Nephron progenitor cell (in vitro differentiated cells): ENCODE results near the gene NRP1.

Source experiments
- DNase-seq: peaks from one replicate; pipeline ENCODE4 v3.0.0; 2021
- H3K27ac Mint-ChIP-seq: 2 replicates; pipeline ENCODE4 v1.8.0; 2021; ENCODE audit warnings: mild to moderate bottlenecking, moderate library complexity, mixed read lengths
- H3K27me3 Mint-ChIP-seq: 2 replicates; pipeline ENCODE4 v1.8.0; 2021; ENCODE audit warnings: mild to moderate bottlenecking, low read depth, mixed read lengths; ENCODE audit not compliant: poor library complexity
- H3K36me3 Mint-ChIP-seq: 2 replicates; pipeline ENCODE4 v1.8.0; 2021; ENCODE audit warnings: low read depth, mixed read lengths
- H3K4me1 Mint-ChIP-seq: 2 replicates; pipeline ENCODE4 v1.8.0; 2021; ENCODE audit warnings: mixed read lengths
- H3K4me3 Mint-ChIP-seq: 2 replicates; pipeline ENCODE4 v1.8.0; 2021; ENCODE audit warnings: mild to moderate bottlenecking, moderate library complexity, mixed read lengths
- H3K9me3 Mint-ChIP-seq: 2 replicates; pipeline ENCODE4 v1.8.0; 2021; ENCODE audit warnings: mild to moderate bottlenecking, moderate library complexity, mixed read lengths
- TF ChIP-seq, protein P1 (sequence below): fragments of 200-600 bp; sonication (generic); IDR thresholded peaks from 2 replicates; pipeline ENCODE4 v1.5.0; 2021; ENCODE audit warnings: antibody characterized with exemption

Gene NRP1

DNA sequence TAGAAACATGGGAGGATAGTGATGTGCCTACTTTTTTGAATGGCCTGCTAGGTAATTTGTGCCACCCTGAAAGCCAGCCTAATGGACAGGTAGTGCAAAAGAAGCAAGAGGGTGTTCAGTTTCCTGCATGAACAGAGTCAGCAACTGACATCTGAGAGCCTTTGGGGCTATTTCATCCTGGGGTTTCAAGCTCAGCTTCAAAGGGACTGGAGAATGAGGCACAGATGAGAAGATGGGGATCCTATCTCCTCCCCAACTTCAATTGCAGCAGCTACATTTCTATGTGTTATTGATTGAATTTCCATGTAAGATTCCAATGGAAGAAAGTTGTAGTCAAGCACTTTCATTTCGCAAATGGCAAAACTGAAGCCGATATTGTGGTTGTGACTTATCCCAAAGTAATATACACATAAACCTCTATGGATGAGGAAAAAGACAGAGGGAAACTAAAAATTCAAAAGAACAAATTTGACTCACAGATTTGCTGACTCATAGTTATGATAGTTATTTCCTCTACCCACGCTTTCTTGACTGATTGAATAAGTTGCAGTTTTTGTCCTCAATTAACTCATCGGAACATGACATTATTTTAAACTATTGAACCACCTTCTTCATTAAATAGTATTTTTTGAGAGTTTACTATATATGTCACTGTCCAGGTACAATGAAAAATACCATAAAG lies 42.6 kb upstream of the NRP1 start:
- no peak for DNase-seq
- Mint-ChIP-seq H3K4me3 (no peak overlapping the region), H3K4me1 (peaks cover 18% of the 10 kb centered on the region), H3K36me3 (no peaks in the 10 kb centered on the region), H3K27me3 (peaks cover 3% of the 10 kb centered on the region), H3K27ac (no peak overlapping the region), H3K9me3 (peaks cover 4% of the 10 kb centered on the region)
- TF ChIP-seq, protein P1, sequence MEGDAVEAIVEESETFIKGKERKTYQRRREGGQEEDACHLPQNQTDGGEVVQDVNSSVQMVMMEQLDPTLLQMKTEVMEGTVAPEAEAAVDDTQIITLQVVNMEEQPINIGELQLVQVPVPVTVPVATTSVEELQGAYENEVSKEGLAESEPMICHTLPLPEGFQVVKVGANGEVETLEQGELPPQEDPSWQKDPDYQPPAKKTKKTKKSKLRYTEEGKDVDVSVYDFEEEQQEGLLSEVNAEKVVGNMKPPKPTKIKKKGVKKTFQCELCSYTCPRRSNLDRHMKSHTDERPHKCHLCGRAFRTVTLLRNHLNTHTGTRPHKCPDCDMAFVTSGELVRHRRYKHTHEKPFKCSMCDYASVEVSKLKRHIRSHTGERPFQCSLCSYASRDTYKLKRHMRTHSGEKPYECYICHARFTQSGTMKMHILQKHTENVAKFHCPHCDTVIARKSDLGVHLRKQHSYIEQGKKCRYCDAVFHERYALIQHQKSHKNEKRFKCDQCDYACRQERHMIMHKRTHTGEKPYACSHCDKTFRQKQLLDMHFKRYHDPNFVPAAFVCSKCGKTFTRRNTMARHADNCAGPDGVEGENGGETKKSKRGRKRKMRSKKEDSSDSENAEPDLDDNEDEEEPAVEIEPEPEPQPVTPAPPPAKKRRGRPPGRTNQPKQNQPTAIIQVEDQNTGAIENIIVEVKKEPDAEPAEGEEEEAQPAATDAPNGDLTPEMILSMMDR = no peak

- Mint-ChIP-seq H3K9me3 (peaks cover 4% of the 10 kb centered on the region), H3K27me3 (peaks cover 6% of the 10 kb centered on the region), H3K27ac (no peak overlapping the region), H3K4me3 (no peak overlapping the region), H3K4me1 (peaks cover 11% of the 10 kb centered on the region), H3K36me3 (no peaks in the 10 kb centered on the region)
- no peak for DNase-seq
- TF ChIP-seq, protein P1 = no peak
These were observed 42.0 kb upstream of the NRP1 start for GRCh38 chr10:33376476-33376875.

DNA sequence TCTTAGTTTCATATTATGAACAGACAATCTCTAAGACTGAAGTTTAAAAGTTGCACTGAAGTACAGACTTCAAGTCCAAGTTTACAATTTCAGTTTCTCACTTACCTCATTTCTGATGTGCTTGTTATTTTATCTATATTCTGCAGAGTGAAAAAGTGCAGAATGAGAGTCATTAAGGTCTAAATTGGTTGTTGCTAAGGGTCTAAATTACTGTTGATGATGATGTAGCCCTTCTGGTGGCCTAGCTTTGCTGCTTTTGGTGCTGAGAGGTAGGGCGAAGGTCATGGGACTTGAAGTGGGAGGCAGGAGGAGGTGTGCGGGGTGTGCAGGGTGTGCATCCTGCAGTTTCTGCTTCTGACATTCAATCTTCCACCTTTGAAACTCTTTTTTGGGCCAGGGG lies 38.8 kb upstream of the NRP1 start:
- no peak overlapping the region for H3K27ac Mint-ChIP-seq
- H3K27me3 Mint-ChIP-seq = peaks cover 9% of the 10 kb centered on the region
- H3K4me1 Mint-ChIP-seq = no peaks in the 10 kb centered on the region
- TF ChIP-seq, protein P1 = no peak
- peaks cover 17% of the 10 kb centered on the region for H3K9me3 Mint-ChIP-seq
- H3K36me3 Mint-ChIP-seq = no peaks in the 10 kb centered on the region
- DNase-seq = no peak
- H3K4me3 Mint-ChIP-seq = no peak overlapping the region

DNA sequence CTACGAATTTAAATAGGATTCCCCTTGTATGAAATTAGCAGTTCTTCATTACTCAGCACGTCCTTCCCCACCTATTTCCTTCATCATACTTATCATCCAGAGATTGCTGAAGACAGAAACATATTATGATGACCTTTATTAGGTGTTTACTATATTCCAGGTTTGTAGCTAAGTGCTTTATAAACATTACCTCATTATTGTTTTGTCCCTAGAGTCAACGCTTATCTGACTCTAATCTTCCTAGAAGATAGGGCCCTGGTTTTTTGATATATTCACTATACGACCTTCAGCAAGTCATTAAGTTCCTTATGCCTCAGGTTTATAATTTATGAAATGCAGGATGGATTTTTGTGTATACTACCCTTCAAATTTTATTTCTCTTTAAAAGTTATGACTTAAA lies 36.8 kb upstream of the NRP1 start:
- DNase-seq = no peak
- Mint-ChIP-seq H3K36me3 (peaks cover 2% of the 10 kb centered on the region), H3K4me3 (no peak overlapping the region), H3K27me3 (peaks cover 6% of the 10 kb centered on the region), H3K4me1 (no peaks in the 10 kb centered on the region), H3K9me3 (peaks cover 32% of the 10 kb centered on the region), H3K27ac (no peak overlapping the region)
- TF ChIP-seq, protein P1 = no peak

GRCh38 chr10:33370434-33370930 lies 36.0 kb upstream of the NRP1 start:
- no peak for DNase-seq
- Mint-ChIP-seq H3K36me3 (peaks cover 6% of the 10 kb centered on the region), H3K27ac (no peak overlapping the region), H3K27me3 (peaks cover 6% of the 10 kb centered on the region), H3K4me1 (no peaks in the 10 kb centered on the region), H3K9me3 (peaks cover 38% of the 10 kb centered on the region), H3K4me3 (no peak overlapping the region)
- TF ChIP-seq, protein P1 = no peak

DNA sequence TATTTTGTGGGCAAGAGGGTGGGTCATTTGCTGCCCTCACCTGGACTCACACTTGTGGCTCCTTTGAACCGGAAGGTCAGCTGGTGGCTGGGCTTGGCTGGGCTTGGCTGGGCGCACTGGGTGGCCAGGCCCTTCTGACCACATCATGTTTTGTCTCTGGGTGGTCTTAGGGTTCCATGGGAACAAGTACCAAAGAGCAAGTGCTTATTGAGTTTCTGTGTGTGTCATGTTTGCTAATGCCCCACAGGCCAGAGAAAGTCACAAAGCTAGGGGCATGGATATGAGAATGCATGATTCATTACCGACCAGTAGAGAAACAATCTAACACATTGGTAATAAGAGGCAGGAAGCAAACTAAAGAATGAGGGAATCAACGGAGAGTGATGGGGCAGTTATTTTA lies 33.6 kb upstream of the NRP1 start:
- TF ChIP-seq, protein P1 = no peak
- Mint-ChIP-seq H3K9me3 (peaks cover 43% of the 10 kb centered on the region), H3K27ac (no peak overlapping the region), H3K4me1 (no peaks in the 10 kb centered on the region), H3K36me3 (peaks cover 6% of the 10 kb centered on the region), H3K4me3 (no peak overlapping the region), H3K27me3 (peaks cover 6% of the 10 kb centered on the region)
- no peak for DNase-seq
